Measurements from ENCODE around the gene DAPK1. TPM values are rescaled to one million over a fixed set of nuclear protein-coding genes. Genes with fewer than 3 reads are reported as not detected.

Gene DAPK1
- total RNA-seq, 1 donor from 2014 or later: 0.79 TPM

DNA sequence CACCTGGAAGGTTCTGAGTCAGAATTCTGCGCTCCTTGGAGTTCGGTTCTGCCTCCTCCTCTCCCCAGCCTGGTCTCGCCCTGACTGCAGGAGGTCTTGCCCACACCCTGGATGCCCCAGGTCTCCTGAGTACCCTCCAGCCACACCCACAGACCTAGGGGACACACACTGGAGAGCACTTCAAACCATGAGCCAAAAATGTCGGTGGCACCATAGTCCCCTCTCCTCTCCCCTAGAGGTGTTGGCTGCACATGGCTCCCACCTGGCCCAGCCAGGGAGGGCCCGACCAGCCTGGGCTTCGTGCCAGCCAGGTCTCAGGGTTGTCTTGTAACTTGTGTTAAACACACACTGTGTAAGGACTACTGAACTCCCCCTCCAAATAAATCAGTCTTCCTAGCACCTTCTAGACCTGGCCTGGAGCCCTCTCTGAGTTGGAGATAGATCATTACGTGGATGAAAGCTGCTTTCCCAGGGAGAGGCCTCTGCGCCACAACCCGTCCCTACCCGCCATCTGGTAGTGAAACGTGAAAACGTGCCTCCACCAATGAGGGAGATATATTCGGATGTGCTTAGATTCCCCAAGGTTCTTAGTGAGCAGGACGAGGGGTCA is 178.3 kb downstream of the DAPK1 start:
- FAIRE-seq: no peak
- DNase-seq (ENCODE audit: low read depth): no peak
- Histone ChIP-seq H3K4me3 (ENCODE audit: low read depth, low read length) (no peak overlapping the region), H3K36me3 (ENCODE audit: control insufficient read depth, insufficient read depth, low read length) (no peaks in the 10 kb centered on the region), H3K27me3 (ENCODE audit: control insufficient read depth, insufficient read depth, low read length) (no peaks in the 10 kb centered on the region)
- TF ChIP-seq, protein P1, sequence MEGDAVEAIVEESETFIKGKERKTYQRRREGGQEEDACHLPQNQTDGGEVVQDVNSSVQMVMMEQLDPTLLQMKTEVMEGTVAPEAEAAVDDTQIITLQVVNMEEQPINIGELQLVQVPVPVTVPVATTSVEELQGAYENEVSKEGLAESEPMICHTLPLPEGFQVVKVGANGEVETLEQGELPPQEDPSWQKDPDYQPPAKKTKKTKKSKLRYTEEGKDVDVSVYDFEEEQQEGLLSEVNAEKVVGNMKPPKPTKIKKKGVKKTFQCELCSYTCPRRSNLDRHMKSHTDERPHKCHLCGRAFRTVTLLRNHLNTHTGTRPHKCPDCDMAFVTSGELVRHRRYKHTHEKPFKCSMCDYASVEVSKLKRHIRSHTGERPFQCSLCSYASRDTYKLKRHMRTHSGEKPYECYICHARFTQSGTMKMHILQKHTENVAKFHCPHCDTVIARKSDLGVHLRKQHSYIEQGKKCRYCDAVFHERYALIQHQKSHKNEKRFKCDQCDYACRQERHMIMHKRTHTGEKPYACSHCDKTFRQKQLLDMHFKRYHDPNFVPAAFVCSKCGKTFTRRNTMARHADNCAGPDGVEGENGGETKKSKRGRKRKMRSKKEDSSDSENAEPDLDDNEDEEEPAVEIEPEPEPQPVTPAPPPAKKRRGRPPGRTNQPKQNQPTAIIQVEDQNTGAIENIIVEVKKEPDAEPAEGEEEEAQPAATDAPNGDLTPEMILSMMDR (IDR thresholded peaks at IDR 0.05; ENCODE audit: insufficient read depth, low read length, severe bottlenecking): no peak

DNA sequence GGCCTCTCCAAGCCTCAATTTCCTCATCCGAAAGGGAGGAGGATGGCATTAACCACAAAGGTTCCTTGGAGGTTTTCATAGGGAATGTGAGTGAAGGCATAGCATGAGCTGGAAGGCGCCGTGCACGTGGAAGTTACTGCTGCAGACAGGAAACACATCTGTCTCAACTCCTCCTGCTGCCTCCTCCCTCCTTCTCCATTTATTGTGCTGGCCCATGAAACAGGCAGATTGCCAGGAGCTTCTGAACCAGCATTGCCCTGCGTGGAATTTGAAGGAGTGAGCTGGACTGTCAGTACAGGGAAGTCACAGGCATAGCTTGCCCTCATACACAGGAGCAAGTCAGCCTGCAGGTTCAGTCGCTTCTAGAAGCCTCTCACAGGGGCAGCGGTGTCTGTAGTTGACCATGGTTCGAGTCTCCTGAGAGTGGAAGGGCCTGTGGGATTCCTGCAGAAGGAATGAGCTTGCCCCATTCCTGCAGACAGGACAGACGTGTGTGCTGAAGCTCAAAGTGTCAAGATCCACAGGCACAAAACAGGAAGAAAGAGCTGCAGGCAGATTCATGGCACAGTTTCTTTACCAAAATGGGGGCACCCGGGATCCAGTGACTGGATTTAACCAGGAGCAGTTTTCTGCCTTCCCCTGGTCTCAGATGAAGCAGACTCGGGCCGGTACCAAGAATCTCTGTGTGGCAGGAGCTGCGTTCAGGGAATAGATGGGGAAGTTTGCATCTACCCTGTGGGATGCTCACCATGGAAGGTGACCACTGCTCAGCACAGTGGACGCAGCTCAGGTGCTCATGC is 179.5 kb downstream of the DAPK1 start:
- DNase-seq (ENCODE audit: low read depth) (no peak), FAIRE-seq (peak; percentile 47)
- no peaks in the 10 kb centered on the region for H3K36me3 ChIP-seq (ENCODE audit: control insufficient read depth, insufficient read depth, low read length)
- H3K27me3 ChIP-seq (ENCODE audit: control insufficient read depth, insufficient read depth, low read length): no peaks in the 10 kb centered on the region
- H3K4me3 ChIP-seq (ENCODE audit: low read depth, low read length): no peak overlapping the region
- TF ChIP-seq, protein P1 (IDR thresholded peaks at IDR 0.05; ENCODE audit: insufficient read depth, low read length, severe bottlenecking): no peak

DNA sequence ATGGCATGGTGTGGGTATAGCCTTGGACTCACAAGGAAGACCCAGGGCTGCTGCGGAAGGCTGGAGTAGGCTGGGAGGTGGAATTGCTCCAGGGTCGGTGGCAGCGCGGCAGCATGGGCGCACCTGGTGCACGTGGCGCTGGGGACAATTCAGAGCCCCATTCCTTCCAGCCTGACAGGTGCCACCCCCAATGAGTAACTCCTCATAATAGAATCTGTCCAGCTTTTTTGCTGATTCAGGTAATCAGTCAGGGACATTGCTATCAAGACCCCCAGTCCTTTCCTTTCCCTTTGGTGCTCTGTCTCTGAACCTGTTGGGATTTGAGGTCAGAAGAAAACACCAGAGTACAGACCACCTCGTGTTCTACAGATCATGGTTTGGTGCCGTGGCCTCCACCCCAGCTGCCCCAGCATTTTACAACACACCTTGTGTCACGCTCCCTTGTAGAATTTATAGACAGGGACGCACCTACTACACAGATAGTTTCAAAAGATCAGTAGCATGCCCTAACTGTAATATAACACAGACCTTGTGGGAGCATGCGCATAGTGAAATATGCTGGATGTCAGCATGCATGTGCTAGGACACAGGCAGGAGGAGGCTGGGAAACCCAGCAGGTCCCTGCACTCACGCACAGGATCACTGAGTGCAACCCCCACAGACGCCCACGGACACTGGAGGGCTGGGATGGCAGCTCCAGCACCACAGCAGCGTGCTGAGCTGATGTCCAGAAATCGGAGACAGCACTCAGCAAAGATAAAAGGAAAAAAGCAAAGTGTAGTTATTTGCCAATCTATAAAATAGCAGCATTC is 180.3 kb downstream of the DAPK1 start:
- H3K4me3 ChIP-seq (ENCODE audit: low read depth, low read length): no peak overlapping the region
- FAIRE-seq (peak; percentile 28), DNase-seq (ENCODE audit: low read depth) (no peak)
- H3K27me3 ChIP-seq (ENCODE audit: control insufficient read depth, insufficient read depth, low read length): no peaks in the 10 kb centered on the region
- no peaks in the 10 kb centered on the region for H3K36me3 ChIP-seq (ENCODE audit: control insufficient read depth, insufficient read depth, low read length)
- TF ChIP-seq, protein P1 (IDR thresholded peaks at IDR 0.05; ENCODE audit: insufficient read depth, low read length, severe bottlenecking): no peak

DNA sequence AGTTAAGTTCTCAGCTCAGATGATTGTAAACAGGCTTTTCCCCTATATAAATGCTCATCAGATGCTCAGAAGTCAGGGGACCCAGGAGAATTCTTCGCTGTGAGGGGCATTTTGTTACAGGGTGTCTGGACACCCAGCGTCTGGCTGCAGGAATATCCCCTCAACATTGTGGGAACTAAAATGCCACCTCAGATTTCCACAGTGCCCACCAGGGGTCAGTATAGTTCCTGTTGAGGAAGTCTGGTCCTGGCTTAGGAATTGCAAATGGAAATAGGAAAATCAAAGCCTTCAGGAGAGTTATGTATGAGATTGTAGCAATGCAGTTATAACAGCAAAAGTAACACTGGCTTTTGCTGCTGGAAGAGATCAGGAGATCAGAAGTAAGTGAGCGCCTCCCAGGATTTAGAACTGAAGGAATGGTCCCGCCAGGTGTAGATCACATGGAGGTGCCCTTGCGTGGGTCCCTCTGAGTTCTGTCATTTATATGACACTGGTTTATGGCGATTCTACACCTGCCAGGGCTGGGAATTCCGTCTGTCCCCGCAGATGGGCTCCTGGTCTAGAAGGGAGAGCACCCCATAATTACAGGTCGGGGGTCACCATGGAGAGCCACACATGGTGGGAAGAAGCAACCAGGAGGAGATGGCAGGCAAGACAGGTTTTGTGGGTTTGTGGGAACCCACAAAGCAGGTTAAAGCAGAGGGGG is 181.1 kb downstream of the DAPK1 start:
- TF ChIP-seq, protein P1 (IDR thresholded peaks at IDR 0.05; ENCODE audit: insufficient read depth, low read length, severe bottlenecking): peak; percentile 73
- H3K27me3 ChIP-seq (ENCODE audit: control insufficient read depth, insufficient read depth, low read length): no peaks in the 10 kb centered on the region
- H3K36me3 ChIP-seq (ENCODE audit: control insufficient read depth, insufficient read depth, low read length): no peaks in the 10 kb centered on the region
- FAIRE-seq (no peak), DNase-seq (ENCODE audit: low read depth) (peak; percentile 61)
- H3K4me3 ChIP-seq (ENCODE audit: low read depth, low read length): no peak overlapping the region

DNA sequence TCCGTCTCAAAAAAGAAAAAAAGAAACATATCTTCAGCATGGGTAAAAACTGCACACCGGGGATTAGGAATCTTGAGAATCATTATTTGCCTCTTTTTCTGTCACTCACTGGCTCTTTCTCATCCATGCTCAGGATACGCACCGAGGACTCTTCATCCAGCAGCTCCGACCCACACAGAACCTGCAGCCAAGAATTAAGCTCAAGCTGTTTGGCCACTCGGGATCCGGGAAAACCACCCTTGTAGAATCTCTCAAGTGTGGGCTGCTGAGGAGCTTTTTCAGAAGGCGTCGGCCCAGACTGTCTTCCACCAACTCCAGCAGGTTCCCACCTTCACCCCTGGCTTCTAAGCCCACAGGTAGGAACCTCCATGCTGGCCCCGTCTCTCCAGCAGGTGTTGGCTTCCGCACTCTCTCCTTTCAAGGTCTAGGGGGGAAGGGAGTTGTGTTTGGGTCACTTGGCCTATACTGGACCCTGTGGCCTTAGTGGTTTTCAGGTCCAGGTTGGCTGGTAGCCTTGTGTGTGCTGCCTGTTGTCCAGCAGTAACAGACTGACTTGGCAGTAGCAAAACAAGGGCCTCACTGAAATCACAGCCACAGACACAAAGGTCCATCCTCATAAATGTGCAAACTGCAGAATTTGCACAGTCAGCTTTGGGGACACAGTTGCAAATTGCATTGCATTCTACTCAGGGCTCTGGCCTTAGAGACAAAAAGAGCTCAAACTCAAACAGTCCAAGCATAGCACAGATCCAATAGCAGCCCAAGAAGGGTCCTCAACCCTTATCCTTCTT is 183.8 kb downstream of the DAPK1 start:
- no peak for DNase-seq (ENCODE audit: low read depth)
- Histone ChIP-seq H3K27me3 (ENCODE audit: control insufficient read depth, insufficient read depth, low read length) (no peaks in the 10 kb centered on the region), H3K4me3 (ENCODE audit: low read depth, low read length) (no peak overlapping the region), H3K36me3 (ENCODE audit: control insufficient read depth, insufficient read depth, low read length) (no peaks in the 10 kb centered on the region)
- no peak for FAIRE-seq
- TF ChIP-seq, protein P1 (IDR thresholded peaks at IDR 0.05; ENCODE audit: insufficient read depth, low read length, severe bottlenecking): no peak
